Mucosa of stomach (tissue), 1 donor: ENCODE measurements around the gene POMGNT1.

ENCODE experiments used
- H3K27me3 ChIP-seq: one replicate; pipeline ENCODE4 v1.7.0; 2013; ENCODE audit warnings: mild to moderate bottlenecking, low read length; ENCODE audit not compliant: control insufficient read depth, insufficient read depth
- H3K36me3 ChIP-seq: one replicate; pipeline ENCODE4 v1.7.0; 2013; ENCODE audit warnings: low read length; ENCODE audit not compliant: control insufficient read depth, insufficient read depth
- H3K4me1 ChIP-seq: one replicate; pipeline ENCODE4 v1.7.0; 2013; ENCODE audit warnings: mild to moderate bottlenecking, low read length; ENCODE audit not compliant: control insufficient read depth, insufficient read depth
- H3K4me3 ChIP-seq: one replicate; pipeline ENCODE4 v1.7.0; 2013; ENCODE audit warnings: low read length
- H3K9ac ChIP-seq: one replicate; pipeline ENCODE4 v1.7.0; 2013; ENCODE audit warnings: mild to moderate bottlenecking, low read length, moderate library complexity
- H3K9me3 ChIP-seq: one replicate; pipeline ENCODE4 v1.7.0; 2013; ENCODE audit warnings: mild to moderate bottlenecking, low read length, moderate library complexity; ENCODE audit not compliant: control insufficient read depth
- donor health status: Pancreatic carcinoma.

POMGNT1 gene

DNA sequence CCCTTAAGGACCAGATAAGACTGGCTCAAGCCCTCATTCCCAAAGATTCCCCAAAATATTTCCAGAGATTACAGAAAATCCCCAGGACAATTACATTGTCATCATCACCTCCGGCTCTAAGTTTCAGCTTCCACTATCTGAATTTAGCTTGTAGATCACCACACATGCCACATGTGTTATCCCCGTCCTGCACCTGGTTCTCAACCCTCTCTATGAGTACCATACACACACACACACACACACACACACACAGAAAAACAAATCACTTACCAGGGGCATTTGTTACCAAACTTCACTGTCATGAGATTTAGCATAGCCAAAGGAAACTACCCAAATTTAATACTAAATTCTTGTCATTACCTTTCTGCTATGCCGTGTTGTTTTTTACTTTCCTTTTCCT, 38.7 kb downstream of the POMGNT1 start:
- H3K4me3 ChIP-seq, result no peak overlapping the region
- H3K36me3 ChIP-seq, result no peaks in the 10 kb centered on the region
- H3K9me3 ChIP-seq, result no peaks in the 10 kb centered on the region
- no peak overlapping the region for H3K9ac ChIP-seq
- no peaks in the 10 kb centered on the region for H3K27me3 ChIP-seq
- H3K4me1 ChIP-seq, result no peaks in the 10 kb centered on the region

DNA sequence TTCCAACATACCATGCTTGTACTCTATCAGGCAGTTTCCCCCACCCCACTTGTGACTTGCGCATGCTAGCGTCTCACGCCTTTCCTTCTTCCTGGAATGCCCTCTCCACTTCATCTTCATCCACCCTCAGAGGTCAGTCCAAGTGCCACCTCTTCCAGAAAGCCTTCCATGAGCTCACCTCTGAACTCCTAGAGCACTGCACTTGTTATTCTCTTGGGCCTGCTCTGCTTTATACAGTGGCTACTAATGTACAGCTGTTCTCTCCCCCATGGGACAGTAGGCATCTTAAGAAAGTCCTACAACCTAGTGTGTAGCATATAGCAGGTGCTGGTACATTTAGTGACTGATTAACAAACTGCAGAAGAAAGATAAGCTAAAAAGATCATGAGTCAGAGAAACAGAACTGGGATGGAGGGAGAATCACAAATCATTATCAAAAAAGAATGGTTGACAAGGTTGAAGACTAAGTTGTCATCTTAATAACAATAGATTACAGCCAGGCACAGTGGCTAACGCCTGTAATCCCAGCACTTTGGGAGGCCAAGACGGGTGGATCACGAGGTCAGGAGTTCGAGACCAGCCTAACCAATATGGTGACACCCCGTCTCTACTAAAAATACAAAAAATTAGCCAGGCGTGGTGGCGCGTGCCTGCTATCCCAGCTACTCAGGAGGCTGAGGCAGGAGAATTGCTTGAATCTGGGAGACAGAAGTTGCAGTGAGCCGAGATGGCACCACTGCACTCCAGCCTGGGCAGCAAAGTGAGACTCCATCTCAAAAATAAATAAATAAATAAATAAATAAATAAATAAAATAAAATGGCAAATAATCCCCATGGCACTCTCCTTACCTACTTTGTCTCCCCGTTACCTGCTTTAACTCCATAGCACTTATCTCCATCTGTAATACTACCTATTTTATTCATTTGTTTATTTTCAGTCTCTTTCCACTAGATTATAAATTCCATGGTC, 39.6 kb downstream of the POMGNT1 start:
- Histone ChIP-seq H3K4me3 (no peak overlapping the region), H3K27me3 (no peaks in the 10 kb centered on the region), H3K36me3 (no peaks in the 10 kb centered on the region), H3K9me3 (no peaks in the 10 kb centered on the region), H3K4me1 (no peaks in the 10 kb centered on the region), H3K9ac (no peak overlapping the region)

DNA sequence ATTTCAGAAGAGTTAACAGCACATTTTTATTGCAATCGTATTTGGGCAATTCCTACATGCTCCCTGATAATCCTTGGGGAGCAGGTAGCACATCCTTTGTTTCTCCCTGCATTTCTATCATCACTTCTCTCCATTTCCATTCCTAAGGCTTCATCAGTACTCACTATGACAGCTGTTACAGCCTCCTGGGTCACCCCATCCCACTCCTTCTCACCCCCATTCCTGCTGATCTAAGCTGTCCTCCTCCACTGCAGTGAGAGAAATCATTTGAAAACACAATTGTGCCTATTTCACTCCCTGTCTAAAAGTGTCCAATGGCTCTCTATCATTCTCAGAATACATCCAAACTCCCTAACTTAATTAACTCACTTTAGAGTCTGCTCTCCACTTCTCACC, 40.3 kb downstream of the POMGNT1 start:
- H3K9ac ChIP-seq, result no peak overlapping the region
- H3K4me1 ChIP-seq, result no peaks in the 10 kb centered on the region
- no peak overlapping the region for H3K4me3 ChIP-seq
- no peaks in the 10 kb centered on the region for H3K36me3 ChIP-seq
- H3K9me3 ChIP-seq, result no peaks in the 10 kb centered on the region
- no peaks in the 10 kb centered on the region for H3K27me3 ChIP-seq

DNA sequence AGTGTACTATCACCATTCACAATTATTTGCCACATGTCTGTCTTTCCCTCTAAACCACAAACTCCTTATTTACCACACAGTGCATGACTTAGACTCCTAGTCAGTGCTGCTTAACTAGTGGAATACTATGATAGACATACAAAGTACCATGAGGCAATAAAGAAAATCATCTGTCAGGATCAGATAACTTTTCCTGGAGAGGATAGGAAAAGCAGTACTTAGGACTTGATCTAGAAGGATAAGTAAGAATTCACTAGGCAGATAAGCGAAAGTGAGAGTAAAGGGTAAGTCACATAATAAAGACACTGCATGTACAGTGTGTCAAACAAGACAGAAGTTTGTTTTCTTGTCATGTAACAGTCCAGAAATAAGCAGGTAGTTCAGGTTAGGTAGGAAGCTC, 44.5 kb downstream of the POMGNT1 start:
- H3K9ac ChIP-seq, result no peak overlapping the region
- H3K27me3 ChIP-seq, result no peaks in the 10 kb centered on the region
- H3K4me1 ChIP-seq, result no peaks in the 10 kb centered on the region
- no peaks in the 10 kb centered on the region for H3K36me3 ChIP-seq
- no peaks in the 10 kb centered on the region for H3K9me3 ChIP-seq
- no peak overlapping the region for H3K4me3 ChIP-seq

DNA sequence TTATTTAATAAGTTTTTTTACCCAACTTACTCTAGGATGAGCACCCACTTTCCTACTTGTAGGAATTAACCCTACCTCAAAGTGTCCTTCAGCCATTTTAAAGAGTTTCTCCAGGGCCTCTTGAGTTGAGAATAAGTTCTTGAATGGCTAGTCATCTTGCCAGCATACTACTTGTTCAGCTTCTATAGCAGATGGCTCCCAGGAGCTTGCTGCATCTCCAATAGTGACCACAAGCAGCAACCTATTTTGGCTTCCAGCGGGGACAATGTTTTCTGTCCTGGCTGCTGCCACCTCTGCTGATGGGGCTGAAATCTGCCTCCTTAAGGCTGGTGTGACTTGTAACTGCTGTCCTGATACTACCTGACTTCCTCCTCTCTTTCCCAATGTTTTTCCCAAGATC, 45.0 kb downstream of the POMGNT1 start:
- Histone ChIP-seq H3K36me3 (no peaks in the 10 kb centered on the region), H3K4me1 (no peaks in the 10 kb centered on the region), H3K4me3 (no peak overlapping the region), H3K27me3 (no peaks in the 10 kb centered on the region), H3K9me3 (no peaks in the 10 kb centered on the region), H3K9ac (no peak overlapping the region)

DNA sequence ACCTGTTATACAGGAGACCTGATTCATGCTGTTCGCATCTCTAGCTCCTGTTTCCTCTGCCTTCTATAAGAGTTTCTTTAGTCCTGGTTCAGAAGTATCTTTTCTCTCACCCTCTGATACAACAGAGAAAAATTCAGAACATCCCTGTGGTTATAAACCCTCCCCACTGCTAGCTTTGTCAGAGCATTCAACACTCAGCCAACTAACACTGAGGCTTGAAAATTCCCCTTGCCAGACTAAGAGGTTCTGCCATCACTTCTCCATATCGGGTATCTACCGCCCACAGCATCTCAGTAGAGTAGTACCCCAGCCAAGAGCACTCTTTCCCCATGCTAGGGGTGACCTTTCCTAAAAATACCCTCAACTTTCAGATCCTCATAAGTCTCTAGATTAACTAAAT, 46.2 kb downstream of the POMGNT1 start:
- H3K4me3 ChIP-seq, result no peak overlapping the region
- no peaks in the 10 kb centered on the region for H3K9me3 ChIP-seq
- H3K9ac ChIP-seq, result no peak overlapping the region
- no peaks in the 10 kb centered on the region for H3K27me3 ChIP-seq
- no peaks in the 10 kb centered on the region for H3K4me1 ChIP-seq
- H3K36me3 ChIP-seq, result no peaks in the 10 kb centered on the region

DNA sequence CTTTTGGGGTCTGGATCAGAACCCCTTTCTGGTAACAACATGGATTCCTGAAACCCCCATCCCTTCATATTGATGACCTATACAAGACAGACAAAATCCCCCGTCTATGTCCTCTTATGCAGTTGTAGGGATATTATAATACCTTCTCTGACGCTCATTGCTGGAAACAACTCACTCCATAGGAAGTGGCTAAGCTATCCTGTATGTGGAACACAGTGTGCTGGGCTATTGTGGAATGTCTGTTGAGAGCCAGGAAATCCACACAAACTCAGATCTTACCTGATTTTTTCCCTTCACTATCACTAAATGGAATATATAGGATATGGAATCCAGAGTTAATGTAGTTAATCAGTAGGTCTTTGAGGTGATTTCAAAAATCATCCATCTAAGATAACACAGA, 48.1 kb downstream of the POMGNT1 start:
- no peaks in the 10 kb centered on the region for H3K27me3 ChIP-seq
- no peak overlapping the region for H3K9ac ChIP-seq
- H3K4me1 ChIP-seq, result no peaks in the 10 kb centered on the region
- H3K4me3 ChIP-seq, result no peak overlapping the region
- H3K36me3 ChIP-seq, result no peaks in the 10 kb centered on the region
- H3K9me3 ChIP-seq, result no peaks in the 10 kb centered on the region

DNA sequence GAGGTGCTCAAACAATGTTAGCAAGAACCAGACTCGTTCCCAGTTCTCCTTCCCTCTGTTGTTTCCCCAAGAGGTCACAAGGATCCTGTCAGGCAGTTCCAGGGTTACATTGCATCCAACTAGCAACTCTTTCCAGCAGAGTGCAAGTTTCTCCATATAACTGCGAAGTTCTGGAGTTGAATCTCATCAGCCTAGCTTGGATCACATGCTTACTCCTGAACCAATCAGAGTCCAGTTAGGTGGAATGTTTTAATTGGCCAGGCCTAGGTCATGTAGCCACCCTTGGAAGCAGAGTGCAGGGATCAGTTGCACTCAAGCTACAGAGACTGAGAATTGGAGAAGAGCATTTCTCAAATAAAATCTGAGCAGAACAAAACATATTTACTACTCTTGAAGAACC, 49.9 kb downstream of the POMGNT1 start:
- no peaks in the 10 kb centered on the region for H3K27me3 ChIP-seq
- H3K36me3 ChIP-seq, result no peaks in the 10 kb centered on the region
- no peak overlapping the region for H3K9ac ChIP-seq
- no peaks in the 10 kb centered on the region for H3K4me1 ChIP-seq
- no peaks in the 10 kb centered on the region for H3K9me3 ChIP-seq
- H3K4me3 ChIP-seq, result no peak overlapping the region
